Endothelial cell of umbilical vein (primary cell): ENCODE results near the gene SYK.

Experiments
- JUN ChIP-seq: IDR thresholded peaks from 2 replicates; pipeline ENCODE4 v1.6.1; 2011; ENCODE audit warnings: borderline replicate concordance, low read depth; ENCODE audit not compliant: insufficient read length, insufficient read depth
- TF ChIP-seq, protein P1 (sequence below), 2 donors: IDR thresholded peaks; 1 replicate in 1 of 2; 2 replicates in 1 of 2; pipeline ENCODE4 v1.5.1; 2011; ENCODE audit warnings: low read length in 2 of 2, mild to moderate bottlenecking in 2 of 2, moderate library complexity in 2 of 2, control low read depth in 1 of 2, inconsistent platforms in 1 of 2, low read depth in 1 of 2; ENCODE audit not compliant: insufficient read depth in 1 of 2; ENCODE audit errors: extremely low read depth in 1 of 2

DNA sequence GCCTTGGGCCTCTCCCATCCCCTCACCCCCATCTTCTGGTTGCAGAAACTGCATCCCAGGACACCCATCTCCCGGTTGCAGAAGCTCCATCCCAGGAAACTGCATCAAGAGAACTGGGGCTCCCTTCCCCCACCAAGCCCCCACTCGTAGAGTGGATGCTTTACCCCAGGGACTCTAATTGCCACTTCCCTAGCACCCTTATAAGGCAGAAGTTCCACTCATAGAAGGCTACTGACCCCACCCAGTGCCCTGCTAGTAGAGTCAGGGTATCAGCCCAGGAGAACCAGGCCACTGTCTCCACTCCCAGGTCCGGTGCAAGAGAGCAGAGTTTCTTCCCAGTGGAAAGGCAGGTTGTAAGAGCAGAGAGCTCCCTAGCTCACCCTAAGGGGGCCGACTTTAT, 12.2 kb upstream of the SYK start:
- TF ChIP-seq, protein P1, sequence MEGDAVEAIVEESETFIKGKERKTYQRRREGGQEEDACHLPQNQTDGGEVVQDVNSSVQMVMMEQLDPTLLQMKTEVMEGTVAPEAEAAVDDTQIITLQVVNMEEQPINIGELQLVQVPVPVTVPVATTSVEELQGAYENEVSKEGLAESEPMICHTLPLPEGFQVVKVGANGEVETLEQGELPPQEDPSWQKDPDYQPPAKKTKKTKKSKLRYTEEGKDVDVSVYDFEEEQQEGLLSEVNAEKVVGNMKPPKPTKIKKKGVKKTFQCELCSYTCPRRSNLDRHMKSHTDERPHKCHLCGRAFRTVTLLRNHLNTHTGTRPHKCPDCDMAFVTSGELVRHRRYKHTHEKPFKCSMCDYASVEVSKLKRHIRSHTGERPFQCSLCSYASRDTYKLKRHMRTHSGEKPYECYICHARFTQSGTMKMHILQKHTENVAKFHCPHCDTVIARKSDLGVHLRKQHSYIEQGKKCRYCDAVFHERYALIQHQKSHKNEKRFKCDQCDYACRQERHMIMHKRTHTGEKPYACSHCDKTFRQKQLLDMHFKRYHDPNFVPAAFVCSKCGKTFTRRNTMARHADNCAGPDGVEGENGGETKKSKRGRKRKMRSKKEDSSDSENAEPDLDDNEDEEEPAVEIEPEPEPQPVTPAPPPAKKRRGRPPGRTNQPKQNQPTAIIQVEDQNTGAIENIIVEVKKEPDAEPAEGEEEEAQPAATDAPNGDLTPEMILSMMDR (IDR thresholded peaks at IDR 0.05; ENCODE audit: extremely low read depth in 1 of 2, insufficient read depth in 1 of 2, low read depth in 1 of 2, low read length in 2 of 2): no peak
- no peak for TF ChIP-seq JUN
